AG04449 (cell line): ENCODE measurements around the gene DNTT.

ENCODE experiments used
- CTCF ChIA-PET: fragments of 350-600 bp; formaldehyde crosslinking; extraction: SDS; loops from one replicate; lab custom pipeline; 2021; ENCODE audit warnings: antibody characterized with exemption; lab: Yijun Ruan, JAX
- POLR2A ChIA-PET: fragments of 400-600, 350-600 bp; formaldehyde crosslinking; extraction: SDS; loops from one replicate; lab custom pipeline; 2020; ENCODE audit warnings: antibody characterized with exemption, inconsistent platforms; lab: Yijun Ruan, JAX
- DNase-seq: peaks from one replicate; pipeline ENCODE4 v3.0.0-alpha.2; 2010; ENCODE audit warnings: low read depth, low spot score
- H3K4me3 ChIP-seq: 2 replicates; pipeline ENCODE4 v1.5.1; 2011; ENCODE audit warnings: low read depth, mild to moderate bottlenecking, control low read depth, low read length
- TF ChIP-seq, protein P1 (sequence below): IDR thresholded peaks from one replicate; pipeline ENCODE4 v1.5.1; 2011; ENCODE audit warnings: mild to moderate bottlenecking, moderate library complexity, low read length, control low read depth, inconsistent platforms; ENCODE audit not compliant: insufficient read depth; ENCODE audit errors: missing control alignments

The DNTT gene

GRCh38 chr10:96272316-96273280 lies 31.6 kb upstream of the DNTT start:
- H3K4me3 ChIP-seq = no peak overlapping the region
- TF ChIP-seq, protein P1, sequence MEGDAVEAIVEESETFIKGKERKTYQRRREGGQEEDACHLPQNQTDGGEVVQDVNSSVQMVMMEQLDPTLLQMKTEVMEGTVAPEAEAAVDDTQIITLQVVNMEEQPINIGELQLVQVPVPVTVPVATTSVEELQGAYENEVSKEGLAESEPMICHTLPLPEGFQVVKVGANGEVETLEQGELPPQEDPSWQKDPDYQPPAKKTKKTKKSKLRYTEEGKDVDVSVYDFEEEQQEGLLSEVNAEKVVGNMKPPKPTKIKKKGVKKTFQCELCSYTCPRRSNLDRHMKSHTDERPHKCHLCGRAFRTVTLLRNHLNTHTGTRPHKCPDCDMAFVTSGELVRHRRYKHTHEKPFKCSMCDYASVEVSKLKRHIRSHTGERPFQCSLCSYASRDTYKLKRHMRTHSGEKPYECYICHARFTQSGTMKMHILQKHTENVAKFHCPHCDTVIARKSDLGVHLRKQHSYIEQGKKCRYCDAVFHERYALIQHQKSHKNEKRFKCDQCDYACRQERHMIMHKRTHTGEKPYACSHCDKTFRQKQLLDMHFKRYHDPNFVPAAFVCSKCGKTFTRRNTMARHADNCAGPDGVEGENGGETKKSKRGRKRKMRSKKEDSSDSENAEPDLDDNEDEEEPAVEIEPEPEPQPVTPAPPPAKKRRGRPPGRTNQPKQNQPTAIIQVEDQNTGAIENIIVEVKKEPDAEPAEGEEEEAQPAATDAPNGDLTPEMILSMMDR = no peak
- CTCF ChIA-PET = no interaction called here
- no peak for DNase-seq
- POLR2A ChIA-PET = no interaction called here

DNA sequence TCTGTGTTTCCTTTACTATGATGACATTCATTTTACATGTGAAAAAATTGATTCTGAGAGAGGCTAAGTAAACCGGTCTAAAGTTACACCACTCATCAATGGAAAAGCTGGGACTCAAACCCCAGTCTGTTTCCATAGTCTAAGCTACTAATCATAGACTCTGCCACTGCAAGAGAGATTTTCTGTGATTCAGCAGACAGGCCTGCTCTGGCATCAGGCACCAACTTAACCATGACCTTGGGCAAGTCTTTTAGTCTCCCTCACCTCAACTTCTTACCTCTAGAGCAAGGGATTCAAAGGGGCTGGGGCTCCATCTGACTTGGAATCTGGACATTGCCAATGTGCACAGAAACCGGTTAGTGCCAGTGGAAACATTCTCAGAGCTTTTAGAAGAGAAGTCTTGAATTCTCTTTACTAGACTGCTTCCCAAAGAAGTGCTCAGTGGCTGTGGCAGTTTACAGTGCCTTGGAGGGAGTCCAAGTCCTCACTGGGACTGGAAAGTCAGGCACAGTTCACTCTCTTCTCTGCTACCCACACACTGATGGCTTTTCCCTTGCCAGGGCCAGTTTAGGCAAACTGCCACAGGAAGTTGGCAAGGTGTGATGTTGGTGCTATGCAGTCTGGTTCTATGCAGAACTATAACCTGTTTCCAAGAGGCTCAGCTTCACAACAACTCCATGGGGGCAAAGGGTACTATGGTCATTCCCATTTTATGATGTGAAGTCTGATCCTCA lies 28.4 kb upstream of the DNTT start:
- POLR2A ChIA-PET = no interaction called here
- DNase-seq = no peak
- TF ChIP-seq, protein P1 = no peak
- CTCF ChIA-PET = no interaction called here
- H3K4me3 ChIP-seq = no peak overlapping the region

DNA sequence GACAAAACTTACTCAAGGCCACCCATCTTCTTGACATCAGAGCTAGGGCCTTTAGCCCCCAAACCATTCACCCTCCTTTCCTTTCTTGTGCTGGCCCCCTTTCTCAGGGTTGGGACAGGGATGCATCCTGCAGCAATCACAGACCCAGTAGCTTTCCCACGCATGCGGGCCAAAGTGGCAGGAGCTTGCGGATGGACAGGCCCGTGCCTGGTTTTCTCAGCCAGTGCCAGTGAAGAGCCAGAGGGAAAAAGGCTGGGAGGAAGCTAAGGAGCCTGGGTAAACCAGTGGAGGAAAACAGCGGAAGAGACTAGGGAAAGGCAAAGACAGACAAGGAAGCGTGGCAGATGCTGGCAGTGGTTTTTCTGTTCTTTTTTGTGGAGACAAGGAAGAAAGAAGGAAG lies 27.8 kb upstream of the DNTT start:
- TF ChIP-seq, protein P1 = no peak
- DNase-seq = no peak
- POLR2A ChIA-PET = no interaction called here
- CTCF ChIA-PET = no interaction called here
- H3K4me3 ChIP-seq = no peak overlapping the region

DNA sequence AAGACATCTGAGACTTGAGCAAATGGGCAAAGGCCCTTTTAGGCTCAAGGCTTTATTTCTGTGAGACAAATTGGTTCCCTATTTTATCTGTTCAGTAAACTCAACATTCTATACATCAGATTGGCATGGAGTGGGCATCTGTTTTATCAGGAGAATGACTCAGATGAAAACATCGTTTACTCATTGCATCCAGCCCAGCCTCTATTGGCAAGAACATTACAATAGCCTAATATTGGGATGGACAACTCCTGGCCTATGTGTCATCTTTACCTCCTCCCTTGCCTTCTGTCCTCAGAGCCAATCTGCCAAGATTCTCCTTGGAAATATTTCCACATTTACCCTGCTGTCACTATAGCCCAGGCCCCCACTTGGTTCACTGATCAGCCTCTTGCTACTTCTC lies 27.4 kb upstream of the DNTT start:
- TF ChIP-seq, protein P1 = no peak
- ChIA-PET POLR2A (no interaction called here), CTCF (no interaction called here)
- DNase-seq = no peak
- H3K4me3 ChIP-seq = no peak overlapping the region

DNA sequence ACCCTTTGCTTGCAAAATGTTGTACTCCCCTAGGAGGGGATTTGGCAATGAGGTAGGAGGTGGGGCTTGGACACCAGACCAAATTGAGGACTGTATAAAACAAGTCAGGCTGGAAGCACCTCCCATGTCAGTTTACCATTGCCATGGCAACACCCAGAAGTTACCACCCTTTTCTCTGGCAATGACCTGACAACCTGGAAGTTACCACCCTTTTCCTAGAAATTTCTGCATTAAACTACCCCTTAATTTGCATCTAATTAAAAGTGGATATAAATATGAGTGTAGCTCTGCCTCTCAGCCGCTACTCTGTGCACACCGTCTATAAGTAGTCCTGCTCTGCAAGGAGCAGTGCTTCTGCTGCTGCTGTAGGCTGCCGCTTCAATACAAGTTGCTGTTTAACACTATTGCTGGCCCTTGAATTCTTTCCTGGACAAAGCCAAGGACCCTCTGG lies 25.0 kb upstream of the DNTT start:
- H3K4me3 ChIP-seq = no peak overlapping the region
- TF ChIP-seq, protein P1 = no peak
- ChIA-PET POLR2A (no interaction called here), CTCF (no interaction called here)
- DNase-seq = no peak

GRCh38 chr10:96280859-96281258 lies 23.4 kb upstream of the DNTT start:
- CTCF ChIA-PET = no interaction called here
- POLR2A ChIA-PET = no interaction called here
- no peak overlapping the region for H3K4me3 ChIP-seq
- no peak for DNase-seq
- TF ChIP-seq, protein P1 = no peak
